OCI-LY1 (cell line): ENCODE data around the gene STK38.

ENCODE experiments used
- EZH2 ChIP-seq: fragments of 200-600 bp; sonication (generic), shearing (Covaris generic); IDR thresholded peaks from 2 replicates; pipeline ENCODE4 v1.8.0; 2017; ENCODE audit warnings: borderline replicate concordance, mixed run types, mild to moderate bottlenecking, antibody characterized with exemption, low read length, moderate library complexity, mixed read lengths
- TF ChIP-seq, protein P1 (sequence below): fragments of 200-600 bp; sonication (generic), shearing (Covaris generic); IDR thresholded peaks from 2 replicates; pipeline ENCODE4 v1.5.1; 2017; ENCODE audit warnings: mild to moderate bottlenecking, antibody characterized with exemption, low read length, moderate library complexity, mixed read lengths

DNA sequence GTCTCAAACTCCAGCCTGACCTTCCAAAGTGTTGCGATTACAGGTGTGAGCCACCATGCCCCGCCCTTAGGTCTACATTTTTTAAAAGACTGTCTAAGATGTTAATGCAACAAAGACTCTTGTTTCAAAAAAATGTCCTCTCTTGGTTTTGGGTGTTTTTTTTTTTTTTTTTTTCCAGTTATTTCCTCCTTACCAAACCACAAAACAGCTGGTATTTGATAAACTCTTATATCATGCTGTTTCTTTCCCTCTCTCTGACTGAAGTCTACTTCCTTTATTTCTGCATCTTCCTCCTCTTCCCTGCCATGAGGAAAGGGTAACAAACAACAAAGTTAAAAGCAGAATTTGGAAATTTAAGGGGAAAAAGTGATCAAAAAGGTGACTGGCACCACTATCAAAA, 21.2 kb downstream of the STK38 start:
- TF ChIP-seq, protein P1, sequence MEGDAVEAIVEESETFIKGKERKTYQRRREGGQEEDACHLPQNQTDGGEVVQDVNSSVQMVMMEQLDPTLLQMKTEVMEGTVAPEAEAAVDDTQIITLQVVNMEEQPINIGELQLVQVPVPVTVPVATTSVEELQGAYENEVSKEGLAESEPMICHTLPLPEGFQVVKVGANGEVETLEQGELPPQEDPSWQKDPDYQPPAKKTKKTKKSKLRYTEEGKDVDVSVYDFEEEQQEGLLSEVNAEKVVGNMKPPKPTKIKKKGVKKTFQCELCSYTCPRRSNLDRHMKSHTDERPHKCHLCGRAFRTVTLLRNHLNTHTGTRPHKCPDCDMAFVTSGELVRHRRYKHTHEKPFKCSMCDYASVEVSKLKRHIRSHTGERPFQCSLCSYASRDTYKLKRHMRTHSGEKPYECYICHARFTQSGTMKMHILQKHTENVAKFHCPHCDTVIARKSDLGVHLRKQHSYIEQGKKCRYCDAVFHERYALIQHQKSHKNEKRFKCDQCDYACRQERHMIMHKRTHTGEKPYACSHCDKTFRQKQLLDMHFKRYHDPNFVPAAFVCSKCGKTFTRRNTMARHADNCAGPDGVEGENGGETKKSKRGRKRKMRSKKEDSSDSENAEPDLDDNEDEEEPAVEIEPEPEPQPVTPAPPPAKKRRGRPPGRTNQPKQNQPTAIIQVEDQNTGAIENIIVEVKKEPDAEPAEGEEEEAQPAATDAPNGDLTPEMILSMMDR = no peak
- no peak for TF ChIP-seq EZH2
